HG03060 (cell line): ENCODE results near the gene GSDME.

Experiments used
- ATAC-seq: cut with Tn5 transposase; IDR thresholded peaks from one replicate; pipeline ENCODE4 v1.9.1; 2021; ENCODE audit warnings: low read depth, moderate number of reproducible peaks; ENCODE audit not compliant: unreplicated experiment

GSDME gene

GRCh38 chr7:24777806-24778205 is 20.5 kb upstream of the GSDME start:
- ATAC-seq = no peak

- no peak for ATAC-seq
These were observed 16.4 kb upstream of the GSDME start for GRCh38 chr7:24773646-24774045.

- no peak for ATAC-seq
These were observed 12.6 kb upstream of the GSDME start for GRCh38 chr7:24769851-24770250.

- no peak for ATAC-seq
These were observed 12.0 kb upstream of the GSDME start for GRCh38 chr7:24769014-24769830.

- ATAC-seq = no peak
These were observed 10.8 kb upstream of the GSDME start for GRCh38 chr7:24767878-24768569.

- ATAC-seq = no peak
These were observed 7.9 kb upstream of the GSDME start for GRCh38 chr7:24764972-24765744.

GRCh38 chr7:24764011-24764410 is 6.7 kb upstream of the GSDME start:
- no peak for ATAC-seq

- ATAC-seq = no peak
These were observed 6.1 kb upstream of the GSDME start for GRCh38 chr7:24763303-24763901.

- no peak for ATAC-seq
These were observed 5.5 kb upstream of the GSDME start for GRCh38 chr7:24762771-24763170.

- ATAC-seq = no peak
These were observed 3.7 kb upstream of the GSDME start for GRCh38 chr7:24760968-24761367.

- no peak for ATAC-seq
These were observed 515 bp downstream of the GSDME start for GRCh38 chr7:24756545-24757352.

- peak; percentile 72 for ATAC-seq
These were observed 1.5 kb downstream of the GSDME start for GRCh38 chr7:24755541-24756407.

- no peak for ATAC-seq
These were observed 2.3 kb downstream of the GSDME start for GRCh38 chr7:24754906-24755506.

- no peak for ATAC-seq
These were observed 5.0 kb downstream of the GSDME start for GRCh38 chr7:24752073-24752800.

GRCh38 chr7:24751484-24751883 is 5.8 kb downstream of the GSDME start:
- no peak for ATAC-seq

- ATAC-seq = no peak
These were observed 6.7 kb downstream of the GSDME start for GRCh38 chr7:24750441-24751055.

- ATAC-seq = no peak
These were observed 8.7 kb downstream of the GSDME start for GRCh38 chr7:24748521-24748920.

GRCh38 chr7:24745355-24745754 is 11.9 kb downstream of the GSDME start:
- ATAC-seq = no peak
